K562 (cell line): ENCODE results near the gene ENDOD1. TPM values are rescaled to one million over a fixed set of nuclear protein-coding genes. Genes with fewer than 3 reads are reported as not detected.
A peak's percentile ranks its signal among the peaks of the same experiment; 100 is the strongest.

Source experiments
- ATAC-seq: fragments of 200-7000 bp; cut with Tn5 transposase; 3 replicates; pipeline ENCODE4 v1.9.1; 2020; ENCODE audit warnings: moderate library complexity
- BruUV-seq: library from RNA; stranded (reverse); fragments of 400-500 nt; replicated peaks from 2 replicates; lab custom pipeline; 2021; lab: Mats Ljungman, UMichigan
- CTCF ChIA-PET: fragments of 300-600 bp; formaldehyde crosslinking; extraction: SDS; loops from one replicate; lab custom pipeline; 2021; ENCODE audit warnings: low intra/inter-chr PET ratio; lab: Yijun Ruan, JAX
- POLR2A ChIA-PET: fragments of 300-600, 350-650 bp; sonication (Branson Sonifier 250); formaldehyde crosslinking; extraction: SDS; loops from one replicate; lab custom pipeline; 2021; ENCODE audit warnings: antibody characterized with exemption, inconsistent platforms; lab: Yijun Ruan, JAX
- DNase-seq, 4 experiments: peaks; one replicate each; pipeline versions ENCODE4 v3.0.0 to v3.0.0-alpha.2; 2011 to 2018; ENCODE audit warnings: low spot score in 3 of 4, mixed read lengths in 3 of 4; ENCODE audit errors: extremely low read depth in 1 of 4
- FAIRE-seq: peaks from 2 replicates; lab custom pipeline; 2011; peaks lifted over from hg19 to GRCh38; lab: Jason Lieb, UNC
- H2AFZ ChIP-seq: 2 replicates; pipeline ENCODE4 v1.6.0; 2011; ENCODE audit warnings: low read depth, low read length, control low read depth, inconsistent platforms
- H3K27ac ChIP-seq: fragments of 200-600 bp; 3 replicates; pipeline ENCODE4 v1.8.0; 2011; ENCODE audit warnings: low read depth, mild to moderate bottlenecking, control low read depth, inconsistent platforms, low read length, moderate library complexity, mixed read lengths; ENCODE audit errors: extremely low read depth
- H3K27me3 ChIP-seq, 2 experiments: fragments of 300-600 bp in 1 of 2; 2 replicates in 1 of 2; 3 replicates in 1 of 2; pipeline versions ENCODE4 v1.6.0 to v1.8.0; 2011; ENCODE audit warnings: inconsistent platforms in 2 of 2, low read length in 2 of 2, mild to moderate bottlenecking in 1 of 2, mixed read lengths in 1 of 2, moderate library complexity in 1 of 2; ENCODE audit not compliant: control insufficient read depth in 2 of 2, insufficient read depth in 2 of 2
- H3K36me3 ChIP-seq: fragments of 300-600 bp; 3 replicates; pipeline ENCODE4 v1.8.0; 2011; ENCODE audit warnings: mild to moderate bottlenecking, low read length, inconsistent platforms; ENCODE audit not compliant: control insufficient read depth, insufficient read depth
- H3K4me1 ChIP-seq, 2 experiments: fragments of 200-600 bp in 1 of 2; replicated peaks in 1 of 2; 2 replicates in 1 of 2; 3 replicates in 1 of 2; pipeline versions ENCODE4 v1.5.1 to v1.8.0; 2011; ENCODE audit warnings: inconsistent platforms in 2 of 2, low read length in 2 of 2, mild to moderate bottlenecking in 1 of 2, mixed read lengths in 1 of 2, moderate library complexity in 1 of 2; ENCODE audit not compliant: control insufficient read depth in 2 of 2, insufficient read depth in 2 of 2
- H3K4me2 ChIP-seq: 2 replicates; pipeline ENCODE4 v1.6.1; 2011; ENCODE audit warnings: low read length, control low read depth, inconsistent platforms, mixed read lengths; ENCODE audit not compliant: insufficient read depth
- H3K4me3 ChIP-seq: fragments of 200-600 bp; sonication (generic), shearing (Covaris generic); 2 replicates; pipeline ENCODE4 v1.5.1; 2016; ENCODE audit warnings: control low read depth, inconsistent platforms
- H3K79me2 ChIP-seq: fragments of 200-600 bp; 3 replicates; pipeline ENCODE4 v1.8.0; 2011; ENCODE audit warnings: low read length, inconsistent platforms; ENCODE audit not compliant: control insufficient read depth, insufficient read depth
- H3K9ac ChIP-seq, 2 experiments: 2 replicates each; pipeline versions ENCODE4 v1.6.0 to v1.6.1; 2011; ENCODE audit warnings: low read depth in 2 of 2, low read length in 2 of 2, control low read depth in 1 of 2, inconsistent platforms in 1 of 2, mild to moderate bottlenecking in 1 of 2, mixed read lengths in 1 of 2; ENCODE audit not compliant: insufficient read depth in 1 of 2
- H3K9me1 ChIP-seq: one replicate; pipeline ENCODE4 v1.6.0; 2011; ENCODE audit warnings: inconsistent platforms, mild to moderate bottlenecking, low read length, moderate library complexity; ENCODE audit not compliant: control insufficient read depth, insufficient read depth
- H3K9me3 ChIP-seq: replicated peaks from 2 replicates; pipeline ENCODE4 v1.5.1; 2011; ENCODE audit warnings: low read depth, low read length, inconsistent platforms; ENCODE audit not compliant: control insufficient read depth, insufficient read depth
- H4K20me1 ChIP-seq: replicated peaks from 2 replicates; pipeline ENCODE4 v1.6.1; 2011; ENCODE audit warnings: low read length, inconsistent platforms, mixed read lengths; ENCODE audit not compliant: control insufficient read depth, insufficient read depth
- CREB3 ChIP-seq: fragments of 450-650 bp; conservative IDR thresholded peaks from 2 replicates; pipeline ENCODE4 v1.6.1; 2016; ENCODE audit warnings: missing genetic modification characterization, low read depth, mild to moderate bottlenecking, missing compliant biosample characterization, moderate library complexity
- EP300 ChIP-seq: IDR thresholded peaks from 2 replicates; pipeline ENCODE4 v1.6.1; 2012; ENCODE audit warnings: low read length, improper control_type of control experiment
- HES1 ChIP-seq: fragments of 450-650 bp; IDR thresholded peaks from 2 replicates; pipeline ENCODE4 v1.6.1; 2016; ENCODE audit warnings: low read depth, mild to moderate bottlenecking, moderate library complexity
- MAX ChIP-seq: sonication (generic); formaldehyde crosslinking; IDR thresholded peaks from 2 replicates; pipeline ENCODE4 v1.9.0; 2022; ENCODE audit warnings: mild to moderate bottlenecking, missing genetic modification reagents
- MEF2A ChIP-seq: IDR thresholded peaks from 2 replicates; pipeline ENCODE4 v1.6.1; 2011; ENCODE audit warnings: low read depth, mild to moderate bottlenecking, low read length, moderate library complexity; ENCODE audit not compliant: control insufficient read depth
- NCOR1 ChIP-seq: fragments of 450-650 bp; IDR thresholded peaks from 2 replicates; pipeline ENCODE4 v1.6.1; 2016; ENCODE audit warnings: mild to moderate bottlenecking, moderate library complexity
- PHF8 ChIP-seq: fragments of 200-600 bp; sonication (generic); IDR thresholded peaks from 2 replicates; pipeline ENCODE4 v1.6.1; 2012; ENCODE audit warnings: mixed run types, mild to moderate bottlenecking, inconsistent platforms, low read length, moderate library complexity, borderline replicate concordance
- PRPF4 ChIP-seq: fragments of 200-400 bp; formaldehyde crosslinking; IDR thresholded peaks from one replicate; pipeline ENCODE4 v1.6.1; 2017; ENCODE audit warnings: low read length, low read depth, mild to moderate bottlenecking; ENCODE audit not compliant: insufficient read depth, poor library complexity, severe bottlenecking
- TEAD4 ChIP-seq, 2 experiments: sonication (generic) in 1 of 2; formaldehyde crosslinking in 1 of 2; IDR thresholded peaks; 2 replicates each; pipeline versions ENCODE4 v1.6.1 to v1.8.0; 2012 to 2022; ENCODE audit warnings: borderline replicate concordance in 1 of 2, inconsistent platforms in 1 of 2, low read length in 1 of 2, mild to moderate bottlenecking in 1 of 2, missing genetic modification reagents in 1 of 2
- TRIM24 ChIP-seq, 2 experiments: fragments of 450-650 bp; IDR thresholded peaks; 2 replicates each; pipeline ENCODE4 v1.6.1; 2016
- ZNF707 ChIP-seq: fragments of 250-450 bp; sonication (Bioruptor Pico); conservative IDR thresholded peaks from 2 replicates; pipeline ENCODE4 v1.8.0; 2022; ENCODE audit warnings: inconsistent platforms, mild to moderate bottlenecking, moderate library complexity
- WGBS: fragments of 100-300 bp; shearing (Covaris generic); methylation state at CpG from one replicate; pipeline ENCODE4 v1.1.6; 2016; ENCODE audit warnings: low coverage, mixed read lengths; ENCODE audit not compliant: insufficient coverage; ENCODE audit errors: missing lambda C conversion rate; 5-methylcytosine and 5-hydroxymethylcytosine counted together
- in situ Hi-C: fragments of 300-500 bp; cut with MboI; formaldehyde crosslinking; loops from 4 replicates; pipeline ENCODE4 v1.15.0; 2018; ENCODE audit warnings: inconsistent platforms, mixed read lengths
- intact Hi-C: fragments of 100-400 bp; cut with micrococcal nuclease; formaldehyde crosslinking; loops from 2 replicates; pipeline ENCODE4 v1.14.2; 2022
- polyA plus RNA-seq, 8 experiments: library from polyadenylated mRNA; depleted of rRNA in 4 of 8; stranded (reverse) in 5 of 8; unstranded in 3 of 8; fragments of >200 nt; fragmentation: Nextera tagmentation in 2 of 8; fragmentation: Illumina TruSeq in 1 of 8; extraction: Ambion mirVana in 2 of 8; extraction: Trizol in 1 of 8; gene quantifications; 2 replicates each; pipeline versions ENCODE4 v1.2.1 to v1.2.3, GENCODE V29; 2011 to 2014; ENCODE audit warnings: inconsistent platforms in 1 of 8, missing spikeins in 1 of 8
- total RNA-seq, 7 experiments: library from RNA; depleted of rRNA in 6 of 7; stranded (reverse); fragments of >200 nt in 6 of 7; fragmentation: Illumina TruSeq in 2 of 7; extraction: Trizol in 2 of 7; gene quantifications; 2 replicates each; pipeline versions ENCODE4 v1.2.1 to v1.2.3, GENCODE V29; 2011 to 2021; ENCODE audit warnings: low replicate concordance in 1 of 7

ENDOD1 gene
- total and polyA plus RNA-seq, 9 of the 15 experiments (the other 6 are each of a cell fraction or from before 2014, with no cell fraction given), result 4.2 to 11.8 (median 9.3) TPM

- CTCF ChIA-PET, result no interaction called here
- no peak for TF ChIP-seq HES1
- no peak for TF ChIP-seq ZNF707 (CRISPR knock-in tag)
- TF ChIP-seq CREB3 (tag), result no peak
- TF ChIP-seq MAX (CRISPR knock-in tag), result 0 out of 2 replicates have a peak, but pooled peaks have one; percentile 21
- TF ChIP-seq NCOR1, result peak; percentile 21; the same call in 1 of the 2 replicates
- TF ChIP-seq MEF2A, result 0 out of 2 replicates have a peak, but pooled peaks have one; percentile 55
- TF ChIP-seq PHF8, result no peak
- TF ChIP-seq TRIM24 (IDR thresholded peaks at IDR 0.05), result 0 out of 4 replicates have a peak, but pooled peaks of 1 of the 2 experiments have one; percentile 12
- no peak for TF ChIP-seq PRPF4
- TF ChIP-seq EP300, result no peak; the same call in 1 of the 2 replicates
- peak; percentile 50; the same call in 1 of the 2 replicates for TF ChIP-seq TEAD4 (IDR thresholded peaks at IDR 0.05; ENCODE audit: low read length)
- TF ChIP-seq TEAD4 (CRISPR knock-in tag; IDR thresholded peaks at IDR 0.05; ENCODE audit: borderline replicate concordance), result no peak
Observed at GRCh38 chr11:95148938-95149337, 59.3 kb downstream of the ENDOD1 start.

More at GRCh38 chr11:95148938-95149337, 59.3 kb downstream of the ENDOD1 start:
- Histone ChIP-seq H3K9me3 (no peaks in the 10 kb centered on the region; the same call in 1 of the 2 replicates), H3K27me3 (no peaks in the 10 kb centered on the region), H2AFZ (peak overlapping the region; percentile 83), H3K9ac (peak overlapping the region; percentile 2 to 54; a peak in 3 of 4 replicates), H3K36me3 (no peaks in the 10 kb centered on the region), H3K79me2 (no peaks in the 10 kb centered on the region), H4K20me1 (no peaks in the 10 kb centered on the region), H3K4me3 (no peak overlapping the region), H3K27ac (peak overlapping the region; percentile 69; the same call in 2 of the 3 replicates), H3K4me2 (peak overlapping the region; percentile 55; the same call in 1 of the 2 replicates), H3K4me1 (peaks cover 52 to 65% of the 10 kb centered on the region in 2 experiments), H3K9me1 (no peaks in the 10 kb centered on the region)
- POLR2A ChIA-PET, result interaction anchor here (1.0 to 3.6 kb wide), 2 partner anchors 81 to 641 kb away, joined by 3 to 29 read pairs; partner anchors contain the start of genes CEP57, FAM76B and SRSF8
- DNase-seq (peak in 3 of 4 experiments; percentile 16 to 68 (median 53)), ATAC-seq (no peak), FAIRE-seq (peak; percentile 70)
- in situ Hi-C loops (loop anchor here (10.0 kb wide), 1 partner anchor 524 kb away; no protein-coding TSS in a partner anchor), intact Hi-C loops (loop anchor here (5.0 kb wide), 3 partner anchors 47 to 527 kb away; partner anchors contain the start of genes CWC15 and KDM4D)
- 15% methylated on average over 2 of the region's 2 CpGs for whole genome bisulfite sequencing
- no TSS peak for BruUV-seq
